GM08714 (cell line): Measurements from ENCODE around the gene SNRNP70.

Experiments used
- H3K4me3 ChIP-seq: fragments of 200-500 bp; sonication (Bioruptor generic); 2 replicates; pipeline ENCODE4 v1.5.1; 2014; ENCODE audit warnings: mild to moderate bottlenecking, low read length, inconsistent platforms
- ZNF274 ChIP-seq: IDR thresholded peaks from 2 replicates; pipeline ENCODE4 v1.6.1; 2012; ENCODE audit warnings: mild to moderate bottlenecking, low read depth, low read length

The SNRNP70 gene

DNA sequence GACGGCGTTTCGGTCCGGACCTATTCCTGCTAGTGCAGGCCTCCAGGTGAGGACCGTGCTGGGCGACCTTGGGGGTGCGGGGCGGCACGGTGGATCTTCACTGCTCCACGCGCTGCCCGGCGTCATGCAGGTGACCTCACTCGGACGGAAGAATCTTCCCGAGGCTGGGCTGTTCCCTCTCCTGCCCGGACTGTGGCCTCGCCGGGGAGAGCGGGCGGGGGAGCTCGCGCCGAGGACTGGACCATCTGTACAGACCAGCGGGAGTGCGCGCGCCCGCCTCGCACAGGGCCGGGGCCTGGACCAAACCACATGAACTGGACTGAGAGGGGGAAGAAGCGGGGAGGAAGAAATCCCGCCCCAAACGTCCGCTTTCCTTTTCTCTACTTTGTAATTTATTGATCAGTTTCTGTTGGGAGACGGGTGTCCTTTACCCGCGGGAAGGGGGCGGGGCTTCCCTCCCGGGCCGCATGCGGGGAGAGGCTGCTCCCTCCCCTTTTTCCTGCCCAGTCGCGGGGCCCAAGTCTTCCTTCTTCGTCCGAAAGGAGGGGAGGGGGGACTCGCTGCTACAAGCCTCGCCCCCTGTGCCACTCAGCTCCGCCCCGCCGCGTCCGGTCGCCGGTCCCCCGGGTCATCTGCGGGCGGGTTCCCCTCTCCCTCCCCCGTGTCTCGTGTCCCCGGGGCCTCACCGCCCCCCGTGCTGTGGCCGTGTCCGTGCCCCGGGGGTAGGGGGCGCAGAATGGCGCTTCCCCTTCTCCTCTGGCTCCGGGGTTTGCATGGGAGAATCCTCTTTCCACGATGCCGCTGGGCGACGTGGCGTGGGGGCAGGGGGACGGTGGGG is 65.1 kb downstream of the SNRNP70 start:
- H3K4me3 ChIP-seq: peak overlapping the region; percentile 50; the same call in 1 of the 2 replicates
- TF ChIP-seq ZNF274: no peak

DNA sequence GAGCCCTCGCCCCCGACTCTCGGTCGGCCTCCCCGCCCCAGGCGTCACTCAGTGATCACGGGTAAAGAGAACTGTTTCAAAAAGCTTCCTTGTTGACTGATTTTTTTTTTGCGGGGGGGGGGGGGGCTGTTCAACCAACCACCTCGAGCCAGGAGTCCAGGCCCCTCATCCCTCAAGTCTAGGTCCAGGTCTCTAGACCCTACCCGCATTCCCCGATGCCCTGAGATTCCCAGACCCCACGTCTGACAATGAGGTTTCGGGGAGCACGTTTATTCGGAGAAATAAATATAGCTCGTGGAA is 65.6 kb downstream of the SNRNP70 start:
- no peak overlapping the region for H3K4me3 ChIP-seq
- no peak for TF ChIP-seq ZNF274

DNA sequence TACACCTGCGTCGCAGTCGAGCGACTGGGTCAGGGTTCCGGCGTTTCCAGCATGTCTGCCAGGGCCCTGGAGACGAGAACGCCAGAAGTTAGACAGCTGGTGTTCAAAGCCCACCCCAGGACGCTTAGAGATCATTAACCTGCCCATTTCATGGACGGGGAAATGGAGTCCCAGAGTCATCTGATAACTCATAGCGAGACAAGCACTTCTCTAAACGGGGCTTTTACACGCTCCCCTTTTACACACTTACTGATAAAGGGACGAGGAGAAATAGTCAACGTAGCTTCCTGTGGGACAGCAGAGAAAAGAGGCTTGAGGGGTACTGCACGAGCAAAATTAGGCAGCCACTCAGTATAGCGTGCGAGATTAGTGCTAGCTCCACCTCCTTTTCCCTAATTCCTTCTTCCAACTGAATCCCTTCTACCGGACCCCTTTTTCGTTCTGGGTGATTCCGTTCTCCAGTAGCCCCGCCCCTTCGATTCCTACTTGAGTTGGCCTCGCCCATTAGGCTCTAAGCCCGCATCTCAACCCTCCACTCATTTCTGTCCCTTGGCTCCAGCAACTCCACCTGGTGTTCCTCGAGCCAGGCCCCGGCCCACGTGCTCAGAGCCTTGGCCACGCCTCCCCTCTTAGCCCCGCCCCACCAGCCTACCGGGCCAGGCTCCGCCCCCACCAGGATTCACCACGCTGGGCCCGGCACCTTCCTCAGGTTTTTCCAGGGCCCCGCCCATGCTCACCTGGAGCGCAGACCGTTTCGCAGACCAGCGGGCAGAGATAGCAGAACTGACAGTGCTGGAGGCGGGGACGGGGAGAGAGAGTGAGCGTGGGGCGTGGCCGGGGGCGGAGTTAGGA is 66.2 kb downstream of the SNRNP70 start:
- no peak overlapping the region for H3K4me3 ChIP-seq
- TF ChIP-seq ZNF274: no peak

DNA sequence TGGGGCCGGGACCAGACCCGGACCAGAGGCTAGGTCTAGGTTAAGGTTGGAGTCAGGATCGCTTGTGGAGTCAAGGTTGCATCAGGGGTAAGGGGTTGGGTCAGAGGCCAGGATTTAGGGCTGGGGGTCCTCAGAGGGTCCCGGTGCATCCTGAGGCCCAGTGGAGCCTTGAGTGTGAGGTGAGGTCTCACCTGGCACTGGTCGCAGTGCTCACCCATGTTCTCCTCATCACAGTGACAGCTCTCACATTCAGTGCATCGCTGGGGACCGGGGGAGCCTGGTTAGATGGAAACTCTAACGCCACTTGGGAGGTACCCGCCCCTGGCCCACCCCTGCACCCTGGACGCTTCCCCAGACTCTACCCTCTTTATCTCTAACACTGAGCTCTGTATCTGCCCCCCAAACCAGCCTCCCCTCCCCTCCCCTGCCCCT is 66.9 kb downstream of the SNRNP70 start:
- H3K4me3 ChIP-seq: no peak overlapping the region
- TF ChIP-seq ZNF274: no peak

DNA sequence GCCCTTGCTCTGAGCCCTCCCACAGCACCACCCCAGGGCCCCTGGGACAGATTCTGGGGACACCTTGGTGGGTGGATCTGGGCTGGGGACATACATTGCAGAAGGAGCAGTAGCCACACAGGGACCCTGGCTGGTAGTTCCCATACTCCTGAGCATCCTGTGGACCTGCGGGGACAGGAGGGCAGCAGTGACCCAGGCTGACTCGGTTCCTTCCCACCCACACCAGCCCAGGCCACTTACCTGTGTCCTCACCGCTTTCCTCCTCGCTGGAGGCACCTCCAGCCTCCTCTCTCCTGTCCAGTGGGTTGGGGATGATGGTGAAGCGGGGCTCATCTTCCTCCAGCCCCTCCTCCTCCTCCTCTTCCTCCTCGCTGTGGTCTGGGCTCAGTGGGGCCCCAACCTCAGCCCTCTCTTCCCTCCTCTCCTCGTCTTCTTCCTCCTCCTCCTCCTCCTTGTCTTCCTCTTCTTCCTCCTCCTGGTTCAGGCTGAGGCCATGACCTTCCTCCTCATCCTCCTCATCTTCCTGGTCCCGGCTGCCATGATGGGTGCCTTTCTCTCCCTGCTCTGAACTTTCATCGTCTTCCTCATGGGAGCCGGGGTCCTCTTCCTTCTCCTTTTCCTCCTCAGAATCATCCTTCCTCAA is 68.0 kb downstream of the SNRNP70 start:
- H3K4me3 ChIP-seq: no peak overlapping the region
- no peak for TF ChIP-seq ZNF274

DNA sequence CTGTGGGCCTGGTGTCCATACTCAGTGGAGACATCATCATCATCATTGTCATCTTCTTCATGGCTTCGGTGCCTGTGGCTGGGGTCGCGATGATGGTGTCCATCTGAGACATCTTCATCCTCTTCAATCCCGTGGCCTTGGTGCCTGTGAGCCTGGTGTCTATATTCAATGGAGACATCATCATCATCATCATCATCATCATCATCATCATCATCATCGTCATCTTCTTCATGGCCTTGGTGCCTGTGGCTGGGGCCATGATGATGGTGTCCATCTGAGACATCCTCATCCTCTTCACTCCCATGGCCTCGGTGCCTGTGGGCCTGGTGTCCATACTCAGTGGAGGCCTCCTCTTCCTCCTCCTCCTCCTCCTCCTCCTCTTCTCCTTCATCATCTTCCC is 69.0 kb downstream of the SNRNP70 start:
- H3K4me3 ChIP-seq: no peak overlapping the region
- TF ChIP-seq ZNF274: no peak

GRCh38 chr19:49155005-49155819 is 70.0 kb downstream of the SNRNP70 start, which contains the start of gene HRC:
Gene HRC, minus strand, starts transcription at chr19:49155396. Its CDS starts 159 bp downstream, at chr19:49155237.
- H3K4me3 ChIP-seq: no peak within 1 kb of the TSS
- TF ChIP-seq ZNF274: no peak

GRCh38 chr19:49155820-49156346 is 70.6 kb downstream of the SNRNP70 start:
- H3K4me3 ChIP-seq: no peak overlapping the region
- no peak for TF ChIP-seq ZNF274

GRCh38 chr19:49157445-49158224 is 72.4 kb downstream of the SNRNP70 start, which contains the start of gene TRPM4:
Gene TRPM4, plus strand, starts transcription at chr19:49157792. Its CDS starts 75 bp downstream, at chr19:49157867.
- no peak within 1 kb of the TSS; the same call in 1 of the 2 replicates for H3K4me3 ChIP-seq
- no peak for TF ChIP-seq ZNF274
